RWPE2 (cell line): ENCODE results near the gene HPGDS.

Experiments
- ATAC-seq: fragments of 200-7000 bp; cut with Tn5 transposase; 3 replicates; pipeline ENCODE4 v1.9.1; 2021; ENCODE audit warnings: low read depth
- DNase-seq: peaks from one replicate; pipeline ENCODE4 v3.0.0-alpha.2; 2020; ENCODE audit warnings: low spot score
- H3K27ac ChIP-seq: fragments of 450-650 bp; 2 replicates; pipeline ENCODE4 v1.5.1; 2017; ENCODE audit warnings: mild to moderate bottlenecking; ENCODE audit not compliant: poor library complexity, severe bottlenecking
- H3K27me3 ChIP-seq: fragments of 250-450 bp; sonication (Bioruptor Pico); 2 replicates; pipeline ENCODE4 v1.5.1; 2021; ENCODE audit warnings: mild to moderate bottlenecking, moderate library complexity; ENCODE audit not compliant: insufficient read depth, poor library complexity, severe bottlenecking
- H3K36me3 ChIP-seq: fragments of 250-450 bp; sonication (Bioruptor Pico); 2 replicates; pipeline ENCODE4 v1.5.1; 2020; ENCODE audit warnings: low read depth, mild to moderate bottlenecking, moderate library complexity
- H3K4me1 ChIP-seq: fragments of 250-450 bp; sonication (Bioruptor Pico); 2 replicates; pipeline ENCODE4 v1.5.1; 2021; ENCODE audit warnings: mild to moderate bottlenecking, moderate library complexity; ENCODE audit not compliant: insufficient read depth, poor library complexity, severe bottlenecking
- H3K4me3 ChIP-seq: fragments of 250-450 bp; sonication (Bioruptor Pico); 2 replicates; pipeline ENCODE4 v1.5.1; 2021; ENCODE audit warnings: mild to moderate bottlenecking, moderate library complexity; ENCODE audit not compliant: severe bottlenecking
- H3K9me3 ChIP-seq: fragments of 250-450 bp; sonication (Bioruptor Pico); 2 replicates; pipeline ENCODE4 v1.5.1; 2021; ENCODE audit warnings: mild to moderate bottlenecking, moderate library complexity; ENCODE audit not compliant: severe bottlenecking
- CTCF ChIP-seq: fragments of 450-650 bp; IDR thresholded peaks from one replicate; pipeline ENCODE4 v1.5.1; 2017; ENCODE audit warnings: mild to moderate bottlenecking, moderate library complexity; ENCODE audit not compliant: poor library complexity, severe bottlenecking

The HPGDS gene

GRCh38 chr4:94378047-94378446, 35.4 kb upstream of the HPGDS start:
- Histone ChIP-seq H3K36me3 (no peaks in the 10 kb centered on the region), H3K4me3 (no peak overlapping the region), H3K9me3 (no peaks in the 10 kb centered on the region), H3K27ac (no peak overlapping the region), H3K4me1 (no peaks in the 10 kb centered on the region), H3K27me3 (no peaks in the 10 kb centered on the region)
- no peak for DNase-seq
- no peak for ATAC-seq
- TF ChIP-seq CTCF, result no peak

- Histone ChIP-seq H3K27ac (no peak overlapping the region), H3K4me3 (no peak overlapping the region), H3K4me1 (no peaks in the 10 kb centered on the region), H3K36me3 (no peaks in the 10 kb centered on the region), H3K9me3 (no peaks in the 10 kb centered on the region), H3K27me3 (no peaks in the 10 kb centered on the region)
- ATAC-seq (no peak), DNase-seq (no peak)
- no peak for TF ChIP-seq CTCF
Measured at GRCh38 chr4:94377294-94377693, 34.7 kb upstream of the HPGDS start.

- Histone ChIP-seq H3K27me3 (no peaks in the 10 kb centered on the region), H3K27ac (no peak overlapping the region), H3K9me3 (no peaks in the 10 kb centered on the region), H3K4me1 (no peaks in the 10 kb centered on the region), H3K36me3 (no peaks in the 10 kb centered on the region), H3K4me3 (no peak overlapping the region)
- no peak for TF ChIP-seq CTCF
- ATAC-seq (no peak), DNase-seq (no peak)
Measured at GRCh38 chr4:94375364-94375763, 32.7 kb upstream of the HPGDS start.

- H3K27ac ChIP-seq, result no peak overlapping the region
- no peaks in the 10 kb centered on the region for H3K36me3 ChIP-seq
- H3K9me3 ChIP-seq, result no peaks in the 10 kb centered on the region
- no peak for ATAC-seq
- no peaks in the 10 kb centered on the region for H3K27me3 ChIP-seq
- no peaks in the 10 kb centered on the region for H3K4me1 ChIP-seq
- no peak for DNase-seq
- H3K4me3 ChIP-seq, result no peak overlapping the region
- no peak for TF ChIP-seq CTCF
Measured at GRCh38 chr4:94373752-94374151, 31.1 kb upstream of the HPGDS start.

- TF ChIP-seq CTCF, result no peak
- H3K27ac ChIP-seq, result no peak overlapping the region
- DNase-seq, result no peak
Measured at GRCh38 chr4:94372991-94373390, 30.4 kb upstream of the HPGDS start.

More at GRCh38 chr4:94372991-94373390, 30.4 kb upstream of the HPGDS start:
- Histone ChIP-seq H3K9me3 (no peaks in the 10 kb centered on the region), H3K4me3 (no peak overlapping the region), H3K36me3 (no peaks in the 10 kb centered on the region), H3K27me3 (no peaks in the 10 kb centered on the region), H3K4me1 (no peaks in the 10 kb centered on the region)
- no peak for ATAC-seq
